HS-27A (cell line): ENCODE data around the gene ZBTB20.
"Not testable (repeated sequence)": the region's sequence is repeated elsewhere in the genome, so short reads cannot be mapped to it uniquely, and the experiment has no call there.

Source experiments
- DNase-seq: peaks from one replicate; pipeline ENCODE4 v3.0.0-alpha.2; 2012; ENCODE audit warnings: low read depth, missing footprints

ZBTB20 gene

DNA sequence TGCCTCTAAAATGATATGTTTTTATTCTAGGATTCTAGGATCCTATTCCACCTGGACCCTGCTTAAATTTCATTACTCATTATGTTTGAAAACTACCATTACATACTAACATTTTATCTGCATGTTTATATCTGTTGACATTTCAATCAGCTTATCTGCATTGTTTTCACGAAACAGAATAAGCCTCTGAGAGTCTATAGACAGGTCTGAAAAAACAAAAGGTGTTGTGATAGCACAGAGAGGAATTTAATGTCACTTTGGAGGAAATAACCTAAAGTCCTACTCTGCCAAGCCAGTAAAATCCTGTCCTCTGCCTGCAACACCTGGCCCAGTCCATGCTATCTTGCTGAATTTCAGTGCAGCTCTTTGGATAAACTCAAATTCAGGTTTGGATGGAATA, 315.2 kb downstream of the ZBTB20 start:
- no peak for DNase-seq

GRCh38 chr3:114830652-114831051, 316.4 kb downstream of the ZBTB20 start:
- no peak for DNase-seq

- DNase-seq: no peak
These were observed 317.3 kb downstream of the ZBTB20 start for GRCh38 chr3:114829783-114830182.

GRCh38 chr3:114827495-114827894, 319.6 kb downstream of the ZBTB20 start:
- DNase-seq: peak; percentile 12

- DNase-seq: no peak
These were observed 323.1 kb downstream of the ZBTB20 start for GRCh38 chr3:114824014-114824413.

- no peak for DNase-seq
These were observed 324.0 kb downstream of the ZBTB20 start for GRCh38 chr3:114823061-114823460.

- DNase-seq: no peak
These were observed 331.0 kb downstream of the ZBTB20 start for GRCh38 chr3:114816052-114816451.

GRCh38 chr3:114812541-114813238, 334.4 kb downstream of the ZBTB20 start:
- DNase-seq: not testable (repeated sequence)

DNA sequence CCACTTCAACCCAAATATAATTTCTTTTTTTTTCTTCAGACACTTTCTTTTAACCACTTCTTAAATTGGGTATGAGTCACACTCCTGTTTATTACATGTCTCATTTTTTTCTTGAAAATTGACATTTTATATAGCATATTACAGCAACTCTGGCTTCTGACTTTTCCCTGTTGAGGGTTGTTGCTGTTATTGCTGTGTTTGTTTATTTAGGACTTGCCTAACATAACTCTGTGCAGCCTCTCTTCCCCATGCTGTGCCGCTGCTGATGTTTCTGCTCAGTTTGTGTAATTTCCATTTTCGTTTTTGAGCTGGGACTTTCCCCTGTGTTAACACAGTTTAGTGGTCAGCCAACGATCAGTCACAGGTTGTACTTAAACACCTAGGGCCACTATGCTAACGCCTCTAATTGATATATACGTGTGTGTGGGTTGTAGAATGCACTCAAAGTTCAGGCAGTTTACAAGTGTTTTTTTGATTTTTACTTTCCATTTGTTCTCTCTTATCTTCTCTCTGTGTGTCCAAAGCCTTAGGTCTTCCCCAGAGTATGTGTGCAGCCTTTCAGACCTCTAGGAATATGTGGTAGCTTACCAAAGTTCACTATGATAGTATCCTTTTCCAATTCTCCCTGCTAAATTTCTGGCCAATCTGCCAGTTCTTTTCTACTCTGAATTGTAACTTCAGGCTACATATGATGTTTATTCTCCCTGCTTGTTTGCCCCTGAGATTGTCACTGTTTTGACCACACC, 337.2 kb downstream of the ZBTB20 start:
- no peak for DNase-seq

DNA sequence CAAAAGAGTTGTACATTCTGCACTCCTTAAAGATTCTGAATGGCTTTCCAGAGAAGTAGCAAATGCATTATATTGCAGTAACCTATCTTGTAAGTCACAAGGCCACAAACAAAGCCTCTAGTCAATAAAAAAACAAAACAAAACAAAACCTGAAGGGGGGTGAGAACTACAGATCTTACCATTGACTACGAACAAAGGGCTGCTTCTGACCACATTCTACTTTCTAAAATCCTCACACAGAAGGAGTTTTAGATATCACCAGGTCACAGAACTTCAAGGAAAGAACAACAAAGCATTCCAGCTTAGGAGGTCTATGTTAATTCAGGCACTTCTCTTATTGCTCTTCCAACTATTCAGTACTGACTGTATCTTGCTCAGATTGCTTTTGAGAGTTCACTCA, 343.0 kb downstream of the ZBTB20 start:
- no peak for DNase-seq

DNA sequence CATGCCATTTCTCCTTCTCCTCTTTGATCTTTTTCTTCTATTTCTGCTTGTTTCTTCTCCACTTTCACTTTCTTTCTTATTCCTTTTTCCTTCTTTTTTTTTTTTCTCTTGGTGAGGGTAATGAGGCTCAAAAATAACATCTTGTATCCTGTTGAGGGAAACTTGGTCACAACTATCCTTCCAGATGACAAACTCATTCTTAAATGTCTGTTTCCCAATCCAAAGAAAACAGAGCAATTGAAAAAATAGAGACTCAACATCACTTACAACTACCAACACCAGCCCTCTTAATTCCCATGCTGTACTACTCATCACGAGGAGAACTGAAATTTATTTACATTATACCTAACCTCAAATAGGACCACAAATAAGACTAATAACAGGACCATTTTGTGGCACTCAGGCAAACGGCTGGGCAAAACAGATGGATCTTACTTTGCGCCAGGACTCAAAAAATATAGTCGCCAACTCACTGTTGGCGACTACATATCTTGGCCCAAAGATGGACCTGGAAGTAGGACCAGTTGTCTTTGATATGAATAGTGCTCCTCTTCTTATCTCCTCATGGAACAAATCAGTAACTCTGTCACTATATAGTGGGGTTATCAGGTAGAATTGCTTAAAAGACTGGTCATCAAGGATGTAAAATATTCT, 343.9 kb downstream of the ZBTB20 start:
- DNase-seq: no peak

- no peak for DNase-seq
These were observed 346.6 kb downstream of the ZBTB20 start for GRCh38 chr3:114800272-114801031.

DNA sequence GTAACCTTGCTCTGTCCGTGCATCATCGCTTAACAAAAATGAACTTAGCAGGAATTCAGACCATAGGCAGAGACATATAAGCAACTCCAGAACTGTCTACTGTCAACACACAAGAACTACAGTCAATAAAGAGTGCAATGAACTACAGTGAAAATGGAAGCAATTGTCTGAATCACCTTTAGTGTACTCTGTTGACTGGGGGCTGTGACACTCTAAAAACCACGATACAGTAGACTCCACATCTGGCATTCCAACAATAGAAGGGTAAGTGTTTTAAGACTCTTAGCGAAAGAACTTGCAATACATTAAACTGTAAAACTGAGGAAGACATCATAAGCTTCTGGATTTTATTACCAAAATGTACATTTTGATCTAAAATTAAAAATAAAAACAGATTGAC, 347.3 kb downstream of the ZBTB20 start:
- no peak for DNase-seq

DNA sequence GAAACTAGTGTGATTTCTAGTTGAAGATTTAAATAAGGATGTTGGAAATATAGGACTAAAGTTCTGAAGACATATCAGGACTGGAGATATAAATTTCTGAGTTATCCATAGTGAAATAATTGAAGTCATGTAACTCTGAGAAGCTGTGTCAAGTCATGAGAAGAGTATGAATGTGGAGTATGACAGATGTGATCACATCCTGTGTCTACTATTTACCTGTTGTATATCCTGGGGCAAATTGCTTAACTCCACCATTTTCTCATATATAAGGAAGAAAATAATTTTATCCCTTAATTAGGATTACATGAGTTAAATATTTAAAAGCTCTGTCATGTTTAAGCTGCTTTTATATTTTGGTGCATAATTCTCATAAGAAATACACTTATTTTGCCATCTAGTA, 350.3 kb downstream of the ZBTB20 start:
- no peak for DNase-seq

DNA sequence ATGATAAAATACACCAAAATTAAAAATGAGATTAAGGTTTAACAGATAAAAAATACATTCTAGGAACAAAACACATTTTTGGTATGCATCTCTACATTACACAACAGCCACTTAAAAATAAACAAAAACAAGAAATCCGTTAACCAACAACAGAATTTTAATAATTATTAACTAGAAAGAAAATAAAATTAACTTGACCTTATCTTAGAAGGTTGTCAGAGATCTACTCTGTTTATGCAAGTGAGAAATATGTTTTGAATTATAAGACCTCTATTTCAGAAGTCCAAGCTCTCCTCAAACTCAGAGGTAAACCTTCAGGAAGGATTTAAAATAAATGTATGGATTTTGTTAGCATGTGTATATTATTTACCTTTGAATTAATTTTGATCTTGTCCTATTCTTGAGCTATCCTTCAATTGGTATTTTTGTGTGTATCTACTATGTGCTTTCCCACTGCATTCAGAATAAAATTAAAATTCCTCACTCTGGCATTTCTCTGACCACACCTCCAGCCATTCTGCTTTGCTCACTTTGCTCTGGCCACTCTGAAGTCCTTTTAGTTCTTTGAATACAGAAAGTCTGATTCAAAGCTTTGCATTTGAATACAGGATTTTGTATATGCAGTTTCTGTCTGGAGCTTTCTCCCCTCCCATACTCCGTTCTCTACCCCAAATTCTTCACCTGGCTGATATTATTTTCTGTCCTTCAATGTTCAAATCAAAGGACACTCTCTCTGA, 352.0 kb downstream of the ZBTB20 start:
- DNase-seq: no peak

DNA sequence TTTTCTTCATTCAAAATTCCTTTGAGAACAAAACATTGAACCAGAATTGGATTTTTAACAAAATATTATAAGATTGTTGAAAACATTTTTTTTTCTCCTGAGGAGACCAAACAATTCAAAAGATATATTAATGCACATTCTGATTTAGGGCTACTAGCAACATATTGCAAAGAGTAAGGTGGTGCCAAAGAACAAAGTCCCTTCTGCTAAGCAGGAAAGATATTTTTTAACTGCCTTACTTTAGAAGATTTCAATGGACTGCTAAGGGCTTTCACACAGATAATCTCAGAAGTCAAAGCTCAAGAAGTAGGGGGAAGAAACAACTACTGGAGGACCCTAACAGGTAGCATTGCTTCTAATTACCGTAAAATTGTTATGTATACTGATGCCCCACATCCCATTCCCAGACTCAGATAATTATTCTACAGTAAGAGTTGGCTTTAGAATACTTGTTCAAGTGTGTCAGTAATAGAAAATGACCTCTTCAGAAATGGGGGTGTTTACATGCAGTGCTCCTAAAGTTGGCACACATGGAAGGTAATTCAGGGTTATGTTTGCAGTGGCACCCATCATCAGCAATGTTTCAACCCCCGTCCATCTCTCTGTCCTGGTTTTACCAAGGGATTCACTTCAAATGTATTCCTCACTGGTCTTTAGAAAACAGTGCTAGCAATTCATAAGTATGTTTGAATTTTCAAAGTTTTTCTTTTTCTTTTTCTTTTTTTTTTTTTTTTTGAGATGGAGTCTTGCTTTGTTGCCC, 354.7 kb downstream of the ZBTB20 start:
- DNase-seq: no peak

GRCh38 chr3:114790752-114791151, 356.3 kb downstream of the ZBTB20 start:
- no peak for DNase-seq

GRCh38 chr3:114789803-114790202, 357.3 kb downstream of the ZBTB20 start:
- no peak for DNase-seq

GRCh38 chr3:114775395-114775794, 371.7 kb downstream of the ZBTB20 start:
- no peak for DNase-seq

- DNase-seq: no peak
These were observed 376.2 kb downstream of the ZBTB20 start for GRCh38 chr3:114770874-114771273.

GRCh38 chr3:114764056-114764492, 383.0 kb downstream of the ZBTB20 start:
- no peak for DNase-seq
